Esophagus muscularis mucosa (tissue), 3 donors: ENCODE data around the gene MIAT.

Experiments used
- POLR2A ChIP-seq: fragments of 450-650 bp; IDR thresholded peaks from one replicate; pipeline ENCODE4 v1.6.1; 2017; ENCODE audit warnings: antibody characterized with exemption, moderate library complexity, mild to moderate bottlenecking, low read depth
- POLR2AphosphoS5 ChIP-seq, 2 donors: sonication (generic); formaldehyde crosslinking; IDR thresholded peaks; one replicate each; pipeline ENCODE4 v1.6.1; 2017; ENCODE audit warnings: antibody characterized with exemption in 2 of 2
- TF ChIP-seq, protein P1 (sequence below), 3 experiments: fragments of 200-600 bp in 2 of 3; fragments of 450-650 bp in 1 of 3; sonication (generic) in 2 of 3; IDR thresholded peaks; one replicate each; pipeline ENCODE4 v1.5.1; 2017 to 2019; ENCODE audit warnings: antibody characterized with exemption in 3 of 3, mild to moderate bottlenecking in 2 of 3, moderate library complexity in 1 of 3

DNA sequence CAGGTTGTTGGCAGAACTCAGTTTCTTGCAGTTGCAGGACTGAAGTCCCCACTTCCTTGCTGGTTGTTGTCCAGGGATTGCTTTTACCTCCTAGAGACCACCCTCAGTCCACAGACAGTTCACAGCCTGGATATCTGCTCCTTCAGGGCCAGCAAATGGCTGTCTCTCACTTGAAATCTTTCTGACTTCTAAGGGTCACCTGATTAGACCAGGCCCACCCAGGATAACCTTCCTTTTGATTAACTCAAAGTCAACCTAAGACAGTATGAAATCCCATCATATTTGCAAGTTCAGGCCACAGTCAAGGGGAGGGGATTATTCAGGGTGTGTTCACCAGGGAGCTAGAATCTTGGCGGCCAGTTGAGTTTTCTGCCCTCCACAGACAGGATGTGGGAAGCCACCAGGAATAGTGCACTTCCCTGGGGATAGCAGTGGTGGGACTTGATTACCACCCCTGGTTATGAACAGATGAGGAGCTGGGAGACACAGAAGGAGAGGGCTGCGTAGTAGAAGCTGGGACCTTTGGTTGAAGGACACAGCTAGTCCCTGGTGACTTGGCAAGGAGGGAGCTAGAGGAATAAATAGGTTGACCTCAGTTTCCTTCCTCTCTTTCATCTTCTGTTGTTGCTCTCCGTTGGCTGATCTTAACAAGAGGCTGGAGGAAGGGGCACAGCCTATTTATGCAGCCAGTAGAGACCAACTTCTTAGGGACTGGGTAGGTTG is 33.4 kb downstream of the MIAT start:
- TF ChIP-seq, protein P1, sequence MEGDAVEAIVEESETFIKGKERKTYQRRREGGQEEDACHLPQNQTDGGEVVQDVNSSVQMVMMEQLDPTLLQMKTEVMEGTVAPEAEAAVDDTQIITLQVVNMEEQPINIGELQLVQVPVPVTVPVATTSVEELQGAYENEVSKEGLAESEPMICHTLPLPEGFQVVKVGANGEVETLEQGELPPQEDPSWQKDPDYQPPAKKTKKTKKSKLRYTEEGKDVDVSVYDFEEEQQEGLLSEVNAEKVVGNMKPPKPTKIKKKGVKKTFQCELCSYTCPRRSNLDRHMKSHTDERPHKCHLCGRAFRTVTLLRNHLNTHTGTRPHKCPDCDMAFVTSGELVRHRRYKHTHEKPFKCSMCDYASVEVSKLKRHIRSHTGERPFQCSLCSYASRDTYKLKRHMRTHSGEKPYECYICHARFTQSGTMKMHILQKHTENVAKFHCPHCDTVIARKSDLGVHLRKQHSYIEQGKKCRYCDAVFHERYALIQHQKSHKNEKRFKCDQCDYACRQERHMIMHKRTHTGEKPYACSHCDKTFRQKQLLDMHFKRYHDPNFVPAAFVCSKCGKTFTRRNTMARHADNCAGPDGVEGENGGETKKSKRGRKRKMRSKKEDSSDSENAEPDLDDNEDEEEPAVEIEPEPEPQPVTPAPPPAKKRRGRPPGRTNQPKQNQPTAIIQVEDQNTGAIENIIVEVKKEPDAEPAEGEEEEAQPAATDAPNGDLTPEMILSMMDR (IDR thresholded peaks at IDR 0.05) = no peak
- TF ChIP-seq POLR2AphosphoS5 (IDR thresholded peaks at IDR 0.05) (no peak), POLR2A (no peak)
